Ectodermal cell (in vitro differentiated cells): ENCODE measurements around the gene TMEM40.
"Not testable (repeated sequence)": the region's sequence is repeated elsewhere in the genome, so short reads cannot be mapped to it uniquely, and the experiment has no call there.

Experiments
- H3K27ac ChIP-seq: 2 replicates; pipeline ENCODE4 v1.7.0; 2013; ENCODE audit warnings: mild to moderate bottlenecking, low read depth, low read length; ENCODE audit not compliant: insufficient read depth, poor library complexity, severe bottlenecking
- H3K27me3 ChIP-seq: 2 replicates; pipeline ENCODE4 v1.7.0; 2013; ENCODE audit warnings: mild to moderate bottlenecking, low read length; ENCODE audit not compliant: insufficient read depth, control insufficient read depth, poor library complexity, severe bottlenecking
- H3K36me3 ChIP-seq: one replicate; pipeline ENCODE4 v1.7.0; 2013; ENCODE audit warnings: low read length; ENCODE audit not compliant: control insufficient read depth, insufficient read depth
- H3K4me1 ChIP-seq: one replicate; pipeline ENCODE4 v1.7.0; 2013; ENCODE audit warnings: low read length; ENCODE audit not compliant: control insufficient read depth, insufficient read depth
- H3K4me3 ChIP-seq: 2 replicates; pipeline ENCODE4 v1.7.0; 2013; ENCODE audit warnings: low read depth, low read length, control low read depth; ENCODE audit not compliant: insufficient read depth
- H3K9me3 ChIP-seq: 2 replicates; pipeline ENCODE4 v1.7.0; 2013; ENCODE audit warnings: mild to moderate bottlenecking, low read length, moderate library complexity; ENCODE audit not compliant: control insufficient read depth
- WGBS, 2 experiments: methylation state at CpG; one replicate each; pipeline ENCODE4 v1.1.7; 2013; ENCODE audit warnings: missing lambda C conversion rate in 2 of 2; 5-methylcytosine and 5-hydroxymethylcytosine counted together

TMEM40 gene

DNA sequence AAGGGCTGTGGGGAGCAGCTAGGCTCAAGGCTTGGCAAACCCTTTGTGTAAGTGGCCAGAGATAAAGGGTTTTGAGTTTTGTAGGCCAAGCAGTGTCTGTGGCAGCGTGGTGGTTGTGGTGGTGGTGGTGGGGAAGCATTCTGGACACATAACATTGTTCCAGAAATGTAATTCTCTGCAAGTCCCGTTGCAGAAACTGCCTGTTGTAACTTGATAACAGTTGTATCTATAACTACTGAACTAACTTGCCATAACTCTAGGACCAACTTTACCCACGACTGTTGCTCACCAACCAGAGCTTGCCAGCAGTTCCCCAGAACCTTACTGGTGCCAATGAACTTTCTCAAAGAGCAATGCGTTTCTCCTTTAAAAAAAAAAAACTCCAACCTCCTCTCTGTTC is 18.1 kb upstream of the TMEM40 start:
- Histone ChIP-seq H3K27ac (no peak overlapping the region), H3K36me3 (no peaks in the 10 kb centered on the region)
- WGBS, 2 experiments, result 84 to 85% methylated on average over 4 of the region's 4 CpGs

DNA sequence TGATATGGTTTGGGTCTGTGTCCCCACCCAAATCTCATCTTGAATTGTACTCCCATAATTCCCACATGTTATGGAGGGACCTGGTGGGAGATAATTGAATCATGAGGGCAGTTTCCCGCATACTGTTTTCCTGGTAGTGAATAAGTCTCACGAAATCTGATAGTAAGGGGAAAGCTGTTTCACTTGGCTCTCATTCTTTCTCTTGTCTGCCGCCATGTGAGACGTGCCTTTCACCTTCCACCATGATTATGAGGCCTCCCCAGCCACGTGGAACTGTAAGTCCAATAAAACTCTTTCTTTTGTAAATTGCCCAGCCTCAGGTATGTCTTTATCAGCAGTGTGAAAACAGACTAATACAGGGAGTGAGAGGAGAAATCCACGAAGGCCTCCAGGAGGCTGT is 16.9 kb upstream of the TMEM40 start:
- H3K27ac ChIP-seq, H3K4me1 ChIP-seq, H3K27me3 ChIP-seq, H3K9me3 ChIP-seq, H3K36me3 ChIP-seq, H3K4me3 ChIP-seq: not testable (repeated sequence)
- 78 to 81% methylated on average over 6 of the region's 6 CpGs for WGBS, 2 experiments

More for the DNA sequence above, 18.1 kb upstream of the TMEM40 start:
- Histone ChIP-seq H3K4me1 (no peaks in the 10 kb centered on the region), H3K4me3 (no peak overlapping the region), H3K27me3 (no peaks in the 10 kb centered on the region), H3K9me3 (no peaks in the 10 kb centered on the region)

DNA sequence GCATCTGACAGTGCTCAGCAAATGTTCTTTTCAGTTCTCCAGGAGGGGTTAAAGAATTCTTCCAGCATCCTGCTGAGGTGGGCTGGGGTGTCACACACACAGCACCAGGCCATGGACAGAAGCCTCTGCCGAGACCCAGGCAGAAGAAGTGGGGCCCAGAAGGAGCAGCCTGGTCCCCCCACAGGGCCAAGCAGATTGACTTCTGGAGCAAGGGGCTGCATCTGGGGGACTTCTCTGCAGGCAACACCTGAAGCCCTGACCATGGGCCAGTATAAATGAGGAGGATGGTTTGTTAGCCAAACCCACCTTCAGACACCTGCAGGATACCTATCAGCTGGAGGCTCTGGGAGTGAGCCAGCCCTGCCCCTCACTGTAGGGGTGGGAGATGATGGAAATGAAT is 16.2 kb upstream of the TMEM40 start:
- Histone ChIP-seq H3K4me3 (no peak overlapping the region), H3K36me3 (no peaks in the 10 kb centered on the region), H3K27ac (no peak overlapping the region), H3K4me1 (no peaks in the 10 kb centered on the region), H3K27me3 (no peaks in the 10 kb centered on the region), H3K9me3 (no peaks in the 10 kb centered on the region)
- 62 to 79% methylated on average over 1 of the region's 1 CpG for WGBS, 2 experiments

DNA sequence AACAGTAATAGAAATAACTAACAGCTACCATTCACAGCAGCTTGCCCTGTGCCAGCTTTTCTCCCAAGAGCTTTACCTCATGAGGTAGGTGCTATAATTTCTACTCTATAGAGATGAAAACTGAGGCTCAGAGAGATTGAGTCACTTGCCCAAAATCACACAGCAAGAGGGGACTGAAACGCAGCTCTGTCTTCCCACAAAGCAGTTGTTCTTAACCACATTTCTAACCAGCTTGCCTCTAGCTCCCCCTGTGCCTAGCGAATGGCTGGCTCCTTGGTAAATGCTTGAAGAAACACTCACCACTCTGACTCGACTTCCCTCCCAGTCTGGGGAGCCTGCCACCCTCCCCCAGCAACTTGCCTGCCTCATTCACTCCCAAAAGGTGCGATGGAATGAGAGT is 15.6 kb upstream of the TMEM40 start:
- H3K27me3 ChIP-seq, result no peaks in the 10 kb centered on the region
- H3K36me3 ChIP-seq, result no peaks in the 10 kb centered on the region
- H3K4me1 ChIP-seq, result no peaks in the 10 kb centered on the region
- 77 to 84% methylated on average over 4 of the region's 4 CpGs for WGBS, 2 experiments
- H3K4me3 ChIP-seq, result no peak overlapping the region
- no peak overlapping the region for H3K27ac ChIP-seq
- H3K9me3 ChIP-seq, result no peaks in the 10 kb centered on the region

- Histone ChIP-seq H3K4me3 (no peak overlapping the region), H3K27ac (no peak overlapping the region), H3K27me3 (no peaks in the 10 kb centered on the region), H3K4me1 (no peaks in the 10 kb centered on the region), H3K36me3 (no peaks in the 10 kb centered on the region), H3K9me3 (no peaks in the 10 kb centered on the region)
- 91% methylated on average over 1 of the region's 1 CpG for WGBS, 2 experiments
Measured at GRCh38 chr3:12773710-12774086, 14.6 kb upstream of the TMEM40 start.

DNA sequence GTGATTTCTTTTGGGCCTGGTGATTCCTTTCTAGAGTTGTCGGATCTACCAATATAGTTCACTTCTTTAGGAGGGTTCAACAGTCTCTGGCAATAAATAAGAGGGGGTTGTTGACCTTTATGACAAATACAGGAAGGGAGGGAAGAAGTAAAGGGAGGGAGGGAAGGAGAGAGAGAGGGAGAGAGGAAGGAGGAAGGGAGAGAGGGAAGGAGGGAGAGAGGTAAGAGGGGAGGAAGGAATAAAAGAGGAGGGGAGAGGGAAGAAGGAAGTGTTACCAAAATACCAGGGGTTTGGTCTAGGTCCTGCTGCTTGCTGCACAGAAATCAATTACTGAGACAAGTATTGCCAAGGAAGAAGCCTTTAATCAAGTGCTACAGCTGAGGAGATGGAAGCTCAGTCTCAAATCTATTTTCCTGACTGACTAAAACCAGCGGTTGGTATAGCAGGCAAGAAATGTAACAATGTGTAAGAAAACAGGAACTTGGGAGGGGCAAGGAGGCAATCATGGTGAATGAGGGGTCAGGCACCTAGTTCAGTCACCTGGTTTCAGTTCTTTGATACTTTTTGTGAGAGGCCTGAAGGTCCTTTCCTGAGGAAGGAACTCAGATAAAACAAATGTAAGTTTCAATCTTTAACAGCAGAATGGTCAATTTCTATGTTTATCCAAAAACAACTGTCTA is 14.1 kb upstream of the TMEM40 start:
- H3K27ac ChIP-seq, result no peak overlapping the region
- no peak overlapping the region for H3K4me3 ChIP-seq
- no peaks in the 10 kb centered on the region for H3K9me3 ChIP-seq
- 83 to 88% methylated on average over 2 of the region's 2 CpGs for WGBS, 2 experiments
- no peaks in the 10 kb centered on the region for H3K36me3 ChIP-seq
- H3K27me3 ChIP-seq, result no peaks in the 10 kb centered on the region
- H3K4me1 ChIP-seq, result no peaks in the 10 kb centered on the region

DNA sequence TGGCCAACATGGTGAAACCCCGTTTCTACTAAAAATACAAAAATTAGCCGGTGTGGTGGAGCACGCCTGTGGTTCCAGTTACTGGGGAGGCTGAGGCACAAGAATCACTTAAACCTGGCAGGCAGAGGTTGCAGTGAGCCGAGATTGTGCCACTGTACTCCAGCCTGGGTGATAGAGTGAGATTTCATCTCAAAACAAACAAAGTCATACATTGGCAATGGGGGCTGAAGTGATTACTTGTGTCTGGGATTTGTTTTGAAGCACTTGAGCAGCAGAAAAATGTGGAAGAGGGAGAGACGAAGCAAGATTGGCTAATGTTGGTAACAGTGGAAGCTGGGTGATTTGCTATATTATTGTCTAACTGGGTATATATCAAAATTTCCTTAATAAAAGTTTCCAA is 13.4 kb upstream of the TMEM40 start:
- Histone ChIP-seq H3K9me3 (no peaks in the 10 kb centered on the region), H3K36me3 (no peaks in the 10 kb centered on the region), H3K27me3 (no peaks in the 10 kb centered on the region), H3K4me3 (no peak overlapping the region), H3K4me1 (no peaks in the 10 kb centered on the region), H3K27ac (no peak overlapping the region)
- WGBS, 2 experiments, result 87 to 90% methylated on average over 5 of the region's 5 CpGs

DNA sequence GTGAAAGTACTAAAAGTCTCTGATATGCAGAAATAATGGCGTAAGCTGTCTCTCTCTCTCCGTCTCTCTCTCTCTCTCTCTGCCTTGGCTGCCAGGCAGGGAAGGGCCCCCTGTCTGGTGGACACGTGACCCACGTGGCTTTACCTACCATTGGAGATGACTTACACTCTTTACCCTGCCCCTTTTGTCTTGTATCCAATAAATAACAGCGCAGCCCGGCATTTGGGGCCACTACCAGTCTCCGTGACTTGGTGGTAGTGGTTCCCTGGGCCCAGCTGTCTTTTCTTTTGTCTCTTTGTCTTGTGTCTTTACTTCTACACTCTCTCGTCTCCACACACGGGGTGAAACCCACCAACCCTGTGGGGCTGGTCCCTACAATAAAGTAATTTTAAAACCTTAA is 12.2 kb upstream of the TMEM40 start:
- Histone ChIP-seq H3K27ac (no peak overlapping the region), H3K4me1 (no peaks in the 10 kb centered on the region), H3K9me3 (no peaks in the 10 kb centered on the region), H3K4me3 (no peak overlapping the region), H3K27me3 (no peaks in the 10 kb centered on the region), H3K36me3 (no peaks in the 10 kb centered on the region)
- WGBS, 2 experiments, result 87 to 89% methylated on average over 9 of the region's 9 CpGs

- Histone ChIP-seq H3K4me3 (no peak overlapping the region), H3K36me3 (no peaks in the 10 kb centered on the region), H3K9me3 (no peaks in the 10 kb centered on the region), H3K4me1 (no peaks in the 10 kb centered on the region), H3K27ac (no peak overlapping the region), H3K27me3 (no peaks in the 10 kb centered on the region)
- WGBS, 2 experiments, result 95 to 96% methylated on average over 1 to 2 of the region's 2 CpGs
Measured at GRCh38 chr3:12769761-12770160, 10.7 kb upstream of the TMEM40 start.

GRCh38 chr3:12768579-12769527 is 9.8 kb upstream of the TMEM40 start:
- no peaks in the 10 kb centered on the region for H3K36me3 ChIP-seq
- no peak overlapping the region for H3K4me3 ChIP-seq
- H3K4me1 ChIP-seq, result no peaks in the 10 kb centered on the region
- 81 to 82% methylated on average over 53 to 54 of the region's 54 CpGs for WGBS, 2 experiments
- no peak overlapping the region for H3K27ac ChIP-seq
- H3K9me3 ChIP-seq, result no peaks in the 10 kb centered on the region
- H3K27me3 ChIP-seq, result no peaks in the 10 kb centered on the region
